ENCODE measurements around the gene SERGEF.

GRCh38 chr11:17865765-17866428, 146.9 kb downstream of the SERGEF start:
- no peak for TF ChIP-seq RCOR1 (IDR thresholded peaks at IDR 0.05; ENCODE audit: insufficient replicate concordance, low read length)
- no peak for TF ChIP-seq CTCF (conservative IDR thresholded peaks at IDR 0.05; ENCODE audit: low read depth, low read length)

All from IMR-90 (cell line).